Heart right ventricle (tissue), 16 donors: ENCODE results near the gene SLC22A1. TPM values are rescaled to one million over a fixed set of nuclear protein-coding genes. Genes with fewer than 3 reads are reported as not detected.

Experiments
- ATAC-seq, 8 donors: fragments of 200-7000 bp; cut with Tn5 transposase; one replicate each; pipeline ENCODE4 v1.9.1; 2020; ENCODE audit warnings: mild to moderate bottlenecking in 8 of 8, moderate library complexity in 8 of 8, moderate number of reproducible peaks in 1 of 8
- DNase-seq, 2 donors: peaks; one replicate each; pipeline ENCODE4 v3.0.0-alpha.2; 2020
- H3K27ac ChIP-seq, 10 donors: fragments of 200-600 bp; sonication (generic) in 2 of 10; one replicate each; pipeline versions ENCODE4 v1.5.0 to v1.8.0; 2020 to 2022; ENCODE audit warnings: mild to moderate bottlenecking in 3 of 10
- H3K27me3 ChIP-seq, 7 donors: fragments of 200-600 bp; one replicate each; pipeline ENCODE4 v1.8.0; 2021 to 2022; ENCODE audit warnings: mild to moderate bottlenecking in 2 of 7
- H3K36me3 ChIP-seq, 9 donors: fragments of 200-600 bp; sonication (generic) in 1 of 9; one replicate each; pipeline versions ENCODE4 v1.5.0 to v1.8.0; 2020 to 2022; ENCODE audit warnings: mild to moderate bottlenecking in 2 of 9
- H3K4me1 ChIP-seq, 9 donors: fragments of 200-600 bp; sonication (generic) in 1 of 9; one replicate each; pipeline versions ENCODE4 v1.5.0 to v1.8.0; 2020 to 2022; ENCODE audit warnings: mild to moderate bottlenecking in 4 of 9
- H3K4me3 ChIP-seq, 10 donors: fragments of 200-600 bp; sonication (generic) in 2 of 10; one replicate each; pipeline versions ENCODE4 v1.5.0 to v1.8.0; 2020 to 2022; ENCODE audit warnings: mild to moderate bottlenecking in 7 of 10, moderate library complexity in 2 of 10
- H3K9me3 ChIP-seq, 11 donors: fragments of 200-600 bp in 10 of 11; sonication (generic) in 2 of 11; one replicate each; pipeline versions ENCODE4 v1.5.0 to v1.8.0; 2013 to 2022; ENCODE audit warnings: mild to moderate bottlenecking in 2 of 11, control low read depth in 1 of 11, moderate library complexity in 1 of 11
- CTCF ChIP-seq, 9 donors: fragments of 200-600 bp; sonication (generic) in 2 of 9; IDR thresholded peaks; one replicate each; pipeline versions ENCODE4 v1.5.0 to v1.8.0; 2021 to 2022; ENCODE audit warnings: antibody characterized with exemption in 9 of 9, mild to moderate bottlenecking in 5 of 9, moderate library complexity in 1 of 9
- WGBS, 2 donors: extraction: QIAGEN DNeasy Blood & Tissue Kit; methylation state at CpG; one replicate each; pipeline ENCODE4 v1.1.7; 2013; ENCODE audit warnings: inconsistent platforms in 1 of 2; 5-methylcytosine and 5-hydroxymethylcytosine counted together
- intact Hi-C, 10 donors: fragments of 100-400 bp; cut with DNase I; formaldehyde crosslinking; loops; one replicate each; pipeline versions ENCODE4 v1.11.1 to v1.14.2; 2022
- polyA plus RNA-seq, 2 donors: library from polyadenylated mRNA; stranded (reverse); fragments of 200-250 nt; gene quantifications; one replicate each; pipeline ENCODE4 v1.2.3, GENCODE V29; 2013
- total RNA-seq, 10 donors: library from RNA; stranded (reverse); fragmentation: NEBNext Ultra II Directional in 3 of 10; extraction: Animal tissue kit (Norgen Biotek cat#: 25700) in 3 of 10; gene quantifications; one replicate each; pipeline versions ENCODE4 v1.2.1 to v1.2.4, GENCODE V29; 2021 to 2023
- donor health status: Arrhythmogenic right ventricular cardiomyopathy.
- donor health status: ischemic (EF 13 %, LVEDD 7.1; RV severe dilation, severe dysfunction).
- donor health status: healthy with polysubstance abuse.
- donor health status: DM: no; HTN: yes; CAD: no.
- donor health status: DM: no; HTN: no; CAD: no.
- donor health status: ischemic (EF 25% LVEDD 6.9; RV normal size, moderate dysfunction).
- donor health status: ischemic (EF 25% LVEDD 5.7; RV mildly dilated, moderate dysfunction).
- donor health status: healthy.
- donor health status: DM: yes; HTN: yes; CAD: no.
- donor health status: Ischemic cardiomyopathy.
- donor health status: ischemic (EF 35%, LVEDD 5.7; RV mildly dilated, moderate dysfunction).
- donor health status: nonischemic (EF 11% LVEDD 7.7; RV severe dilation, severe dysfunction).
- donor health status: DM: yes; HTN: yes; CAD: no.
- donor health status: PGD.
- donor health status: ischemic (EF 29% LVEDD 5.4; RV normal size, mild dysfunction).
- donor health status: nonischemic (EF 23%, LVEDD 6.1; RV moderate dilation, normal function).

SLC22A1 gene
- total and polyA plus RNA-seq, 12 donors = 0.10 to 1.4 (median 0.39) TPM; not detected in 3

- intact Hi-C loops = no loop called here
- TF ChIP-seq CTCF (IDR thresholded peaks at IDR 0.05) = no peak
- WGBS, 2 donors = 64 to 76% methylated on average over 1 of the region's 1 CpG
- no peaks in the 10 kb centered on the region for H3K27me3 ChIP-seq
- no peaks in the 10 kb centered on the region for H3K36me3 ChIP-seq
- no peaks in the 10 kb centered on the region for H3K4me1 ChIP-seq
- H3K9me3 ChIP-seq = peaks cover 0 to 28% (median 18%) of the 10 kb centered on the region in 11 donors
- ATAC-seq (no peak), DNase-seq (no peak)
- H3K27ac ChIP-seq = no peak overlapping the region
- no peak overlapping the region for H3K4me3 ChIP-seq
Measured at GRCh38 chr6:160188773-160189172, 67.2 kb downstream of the SLC22A1 start.

GRCh38 chr6:160190081-160190480 lies 68.5 kb downstream of the SLC22A1 start:
- Histone ChIP-seq H3K27me3 (no peaks in the 10 kb centered on the region), H3K4me1 (no peaks in the 10 kb centered on the region), H3K9me3 (peaks cover 0 to 41% (median 30%) of the 10 kb centered on the region in 11 donors), H3K27ac (no peak overlapping the region), H3K36me3 (no peaks in the 10 kb centered on the region), H3K4me3 (no peak overlapping the region)
- DNase-seq (no peak), ATAC-seq (no peak)
- intact Hi-C loops = no loop called here
- TF ChIP-seq CTCF (IDR thresholded peaks at IDR 0.05) = no peak
- 72 to 85% methylated on average over 1 of the region's 1 CpG for WGBS, 2 donors

- Histone ChIP-seq H3K36me3 (no peaks in the 10 kb centered on the region), H3K4me3 (no peak overlapping the region), H3K9me3 (peaks cover 0 to 46% (median 39%) of the 10 kb centered on the region in 11 donors), H3K27ac (no peak overlapping the region), H3K27me3 (no peaks in the 10 kb centered on the region), H3K4me1 (no peaks in the 10 kb centered on the region)
- intact Hi-C loops = no loop called here
- TF ChIP-seq CTCF (IDR thresholded peaks at IDR 0.05) = no peak
- DNase-seq (no peak), ATAC-seq (no peak)
Measured at GRCh38 chr6:160190973-160191372, 69.4 kb downstream of the SLC22A1 start.

- ATAC-seq (no peak), DNase-seq (no peak)
- H3K27ac ChIP-seq = no peak overlapping the region
- H3K27me3 ChIP-seq = no peaks in the 10 kb centered on the region
- 91 to 98% methylated on average over 1 of the region's 1 CpG for WGBS, 2 donors
- H3K4me3 ChIP-seq = no peak overlapping the region
- H3K4me1 ChIP-seq = no peaks in the 10 kb centered on the region
- TF ChIP-seq CTCF (IDR thresholded peaks at IDR 0.05) = no peak
- intact Hi-C loops = no loop called here
- peaks cover 0 to 62% (median 41%) of the 10 kb centered on the region in 11 donors for H3K9me3 ChIP-seq
- H3K36me3 ChIP-seq = no peaks in the 10 kb centered on the region
Measured at GRCh38 chr6:160192840-160193239, 71.2 kb downstream of the SLC22A1 start.
